ENCODE measurements around the gene SF3A1.

GRCh38 chr22:30351226-30351625 lies 5.5 kb downstream of the SF3A1 start:
- TF ChIP-seq POLR2A (IDR thresholded peaks at IDR 0.05; ENCODE audit: low read depth, low read length) (no peak), POLR2AphosphoS5 (IDR thresholded peaks at IDR 0.05; ENCODE audit: low read depth, low read length) (no peak)

Measured in GM12892 (cell line).